SK-N-SH (cell line): ENCODE results near the gene PBLD. TPM values are rescaled to one million over a fixed set of nuclear protein-coding genes. Genes with fewer than 3 reads are reported as not detected.

ENCODE experiments used
- CTCF ChIA-PET: fragments of 300-600, 350-600 bp; formaldehyde crosslinking; extraction: SDS; loops from one replicate; lab custom pipeline; 2021; lab: Yijun Ruan, JAX
- POLR2A ChIA-PET: fragments of 350-600 bp; sonication (Branson Sonifier 250); formaldehyde crosslinking; extraction: SDS; loops from one replicate; lab custom pipeline; 2020; ENCODE audit warnings: antibody characterized with exemption, inconsistent platforms; lab: Yijun Ruan, JAX
- DNase-seq: peaks from one replicate; pipeline ENCODE4 v3.0.0; 2012
- H2AFZ ChIP-seq: fragments of 200-600 bp; sonication (generic); 2 replicates; pipeline ENCODE4 v1.8.1; 2016; ENCODE audit warnings: antibody characterized with exemption, mild to moderate bottlenecking, low read depth
- H3F3A ChIP-seq: fragments of 200-600 bp; sonication (generic); replicated peaks from 2 replicates; pipeline ENCODE3; 2016; ENCODE audit warnings: antibody characterized with exemption, mild to moderate bottlenecking; ENCODE audit not compliant: insufficient read depth
- H3K27ac ChIP-seq, 2 experiments: fragments of 200-500 bp in 1 of 2; fragments of 200-600 bp in 1 of 2; sonication (Bioruptor generic) in 1 of 2; sonication (generic), shearing (Covaris generic) in 1 of 2; 2 replicates each; pipeline versions ENCODE4 v1.5.1 to v1.6.1; 2014 to 2016; ENCODE audit warnings: low read depth in 2 of 2, inconsistent platforms in 1 of 2, low read length in 1 of 2, mild to moderate bottlenecking in 1 of 2, mixed read lengths in 1 of 2
- H3K27me3 ChIP-seq: fragments of 200-600 bp; sonication (generic), shearing (Covaris generic); 2 replicates; pipeline ENCODE4 v1.6.1; 2016; ENCODE audit warnings: mixed run types; ENCODE audit not compliant: insufficient read depth
- H3K36me3 ChIP-seq, 2 experiments: fragments of 200-500 bp in 1 of 2; fragments of 200-600 bp in 1 of 2; sonication (Bioruptor generic) in 1 of 2; sonication (generic) in 1 of 2; replicated peaks in 1 of 2; 2 replicates each; pipeline versions ENCODE3 to v1.5.1; 2014 to 2016; ENCODE audit warnings: low read length in 1 of 2, mild to moderate bottlenecking in 1 of 2; ENCODE audit not compliant: insufficient read depth in 2 of 2, control insufficient read depth in 1 of 2
- H3K4me1 ChIP-seq, 2 experiments: fragments of 200-500 bp in 1 of 2; fragments of 200-600 bp in 1 of 2; sonication (Bioruptor generic) in 1 of 2; sonication (generic), shearing (Covaris generic) in 1 of 2; 2 replicates each; pipeline versions ENCODE4 v1.5.1 to v1.6.1; 2014 to 2016; ENCODE audit warnings: low read depth in 1 of 2, low read length in 1 of 2, mixed run types in 1 of 2; ENCODE audit not compliant: insufficient read depth in 2 of 2, control insufficient read depth in 1 of 2
- H3K4me2 ChIP-seq: fragments of 200-600 bp; sonication (generic), shearing (Covaris generic); 2 replicates; pipeline ENCODE4 v1.6.1; 2017; ENCODE audit warnings: mixed run types
- H3K4me3 ChIP-seq, 2 experiments: fragments of 200-500 bp in 1 of 2; fragments of 200-600 bp in 1 of 2; sonication (Bioruptor generic) in 1 of 2; sonication (generic), shearing (Covaris generic) in 1 of 2; 2 replicates each; pipeline versions ENCODE4 v1.5.1 to v1.8.1; 2014 to 2016; ENCODE audit warnings: low read depth in 2 of 2, inconsistent platforms in 1 of 2, low read length in 1 of 2, mild to moderate bottlenecking in 1 of 2, mixed read lengths in 1 of 2, moderate library complexity in 1 of 2
- H3K79me2 ChIP-seq: fragments of 200-600 bp; sonication (generic); 2 replicates; pipeline ENCODE4 v1.8.1; 2017; ENCODE audit warnings: mild to moderate bottlenecking; ENCODE audit not compliant: insufficient read depth
- H3K9ac ChIP-seq: fragments of 200-600 bp; sonication (generic); 2 replicates; pipeline ENCODE4 v1.6.1; 2017; ENCODE audit warnings: mixed run types
- H3K9me2 ChIP-seq: fragments of 200-600 bp; sonication (generic); 2 replicates; pipeline ENCODE4 v1.6.1; 2017; ENCODE audit warnings: mixed run types
- H3K9me3 ChIP-seq: fragments of 200-600 bp; sonication (generic); 2 replicates; pipeline ENCODE4 v1.6.1; 2017; ENCODE audit warnings: mixed run types, mild to moderate bottlenecking, moderate library complexity
- H4K20me1 ChIP-seq: fragments of 200-600 bp; sonication (generic); 2 replicates; pipeline ENCODE4 v1.6.1; 2017; ENCODE audit warnings: mild to moderate bottlenecking, mixed run types; ENCODE audit not compliant: insufficient read depth
- CHD2 ChIP-seq: fragments of 150-350 bp; IDR thresholded peaks from 2 replicates; pipeline ENCODE4 v1.6.1; 2018; ENCODE audit warnings: low read length; ENCODE audit not compliant: partially characterized antibody
- EZH2phosphoT487 ChIP-seq: fragments of 200-600 bp; sonication (generic); IDR thresholded peaks from 2 replicates; pipeline ENCODE4 v1.6.1; 2017; ENCODE audit warnings: low read depth, mixed run types, mild to moderate bottlenecking, antibody characterized with exemption, moderate library complexity, borderline replicate concordance
- GATA2 ChIP-seq: sonication (generic); formaldehyde crosslinking; IDR thresholded peaks from 2 replicates; pipeline ENCODE4 v1.5.0; 2020; ENCODE audit warnings: mild to moderate bottlenecking, missing genetic modification reagents
- JUND ChIP-seq: IDR thresholded peaks from 2 replicates; pipeline ENCODE4 v1.4.0; 2012
- MEF2A ChIP-seq: IDR thresholded peaks from 2 replicates; pipeline ENCODE4 v1.4.0; 2012; ENCODE audit warnings: low read depth, borderline replicate concordance
- RAD21 ChIP-seq: IDR thresholded peaks from 2 replicates; pipeline ENCODE4 v1.6.1; 2012; ENCODE audit warnings: mild to moderate bottlenecking, low read length
- RCOR1 ChIP-seq: fragments of 150-350 bp; IDR thresholded peaks from 2 replicates; pipeline ENCODE4 v1.6.1; 2017; ENCODE audit warnings: antibody characterized with exemption, low read length
- RFX5 ChIP-seq: IDR thresholded peaks from 2 replicates; pipeline ENCODE4 v1.6.1; 2012; ENCODE audit warnings: mild to moderate bottlenecking, improper control_type of control experiment, low read length
- SIN3A ChIP-seq: IDR thresholded peaks from 2 replicates; pipeline ENCODE4 v1.6.1; 2012; ENCODE audit warnings: low read depth, mild to moderate bottlenecking, low read length, moderate library complexity, borderline replicate concordance
- TAF1 ChIP-seq: IDR thresholded peaks from 2 replicates; pipeline ENCODE4 v1.6.1; 2012; ENCODE audit warnings: low read depth, mild to moderate bottlenecking, low read length, moderate library complexity, borderline replicate concordance
- TCF12 ChIP-seq: IDR thresholded peaks from 2 replicates; pipeline ENCODE4 v1.4.0; 2012
- polyA plus RNA-seq, 3 experiments: library from polyadenylated mRNA; depleted of rRNA; stranded (reverse); fragments of >200 nt; gene quantifications; 2 replicates each; pipeline ENCODE4 v1.2.3, GENCODE V29; 2012
- TF ChIP-seq, protein P1 (sequence below): IDR thresholded peaks from 2 replicates; pipeline ENCODE4 v1.4.0; 2012; ENCODE audit warnings: low read depth, borderline replicate concordance
- TF ChIP-seq, protein P2 (sequence below): IDR thresholded peaks from 2 replicates; pipeline ENCODE4 v1.4.0; 2012; ENCODE audit warnings: low read depth
- TF ChIP-seq, protein P3 (sequence below): IDR thresholded peaks from 2 replicates; pipeline ENCODE4 v1.6.1; 2012; ENCODE audit warnings: mild to moderate bottlenecking, low read depth, low read length, moderate library complexity
- TF ChIP-seq, protein P4 (sequence below): IDR thresholded peaks from 2 replicates; pipeline ENCODE4 v1.4.0; 2012; ENCODE audit warnings: low read depth, borderline replicate concordance
- TF ChIP-seq, protein P5 (sequence below): fragments of 200-600 bp; sonication (generic); IDR thresholded peaks from 2 replicates; pipeline ENCODE4 v1.6.1; 2017; ENCODE audit warnings: antibody characterized with exemption, mild to moderate bottlenecking, moderate library complexity
- TF ChIP-seq, protein P6 (sequence below): IDR thresholded peaks from 2 replicates; pipeline ENCODE4; 2012
- TF ChIP-seq, protein P7 (sequence below): fragments of 150-350 bp; IDR thresholded peaks from 2 replicates; pipeline ENCODE4 v1.6.1; 2016; ENCODE audit warnings: mild to moderate bottlenecking, low read depth, low read length

Gene PBLD
- polyA plus RNA-seq, 1 of the 3 experiments (the other 2 are of a cell fraction): 0.94 TPM

DNA sequence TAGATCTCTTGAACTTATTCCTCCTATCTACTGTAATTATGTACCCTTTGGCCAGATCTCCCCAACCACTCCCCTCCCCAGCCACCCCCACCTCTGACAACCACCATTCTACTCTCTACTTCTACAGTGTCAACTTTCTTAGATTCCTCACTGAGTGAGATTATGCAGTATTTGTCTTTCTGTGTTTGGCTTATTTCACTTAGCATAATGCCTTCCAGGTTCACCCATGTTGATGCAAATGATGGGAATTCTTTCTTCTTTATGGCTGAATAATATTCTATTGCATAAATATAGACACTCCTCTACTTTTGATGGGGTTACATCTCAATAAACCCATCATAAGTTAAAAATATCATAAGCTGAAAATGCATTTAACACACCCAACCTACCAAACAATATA lies 22.2 kb downstream of the PBLD start:
- ChIA-PET POLR2A (no interaction called here), CTCF (interaction anchor here (1.0 kb wide), 2 partner anchors 9 to 155 kb away, joined by 3 to 4 read pairs; no protein-coding TSS in a partner anchor)
- H4K20me1 ChIP-seq: no peaks in the 10 kb centered on the region
- no peaks in the 10 kb centered on the region for H3K4me1 ChIP-seq
- no peak overlapping the region for H3K27ac ChIP-seq
- no peaks in the 10 kb centered on the region for H3K9me2 ChIP-seq
- no peak overlapping the region for H3K9ac ChIP-seq
- no peaks in the 10 kb centered on the region for H3K79me2 ChIP-seq
- H3K9me3 ChIP-seq: no peaks in the 10 kb centered on the region
- H3K4me3 ChIP-seq: no peak overlapping the region
- no peak for DNase-seq
- H3K4me2 ChIP-seq: no peak overlapping the region
- no peaks in the 10 kb centered on the region for H3K36me3 ChIP-seq
- TF ChIP-seq RAD21 (no peak), JUND (no peak), CHD2 (no peak), TCF12 (no peak), MEF2A (no peak), TAF1 (no peak), RCOR1 (no peak), SIN3A (no peak), GATA2 (CRISPR knock-in tag) (no peak), RFX5 (no peak), EZH2phosphoT487 (no peak)
- TF ChIP-seq, protein P1, sequence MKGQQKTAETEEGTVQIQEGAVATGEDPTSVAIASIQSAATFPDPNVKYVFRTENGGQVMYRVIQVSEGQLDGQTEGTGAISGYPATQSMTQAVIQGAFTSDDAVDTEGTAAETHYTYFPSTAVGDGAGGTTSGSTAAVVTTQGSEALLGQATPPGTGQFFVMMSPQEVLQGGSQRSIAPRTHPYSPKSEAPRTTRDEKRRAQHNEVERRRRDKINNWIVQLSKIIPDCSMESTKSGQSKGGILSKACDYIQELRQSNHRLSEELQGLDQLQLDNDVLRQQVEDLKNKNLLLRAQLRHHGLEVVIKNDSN: no peak
- TF ChIP-seq, protein P2, sequence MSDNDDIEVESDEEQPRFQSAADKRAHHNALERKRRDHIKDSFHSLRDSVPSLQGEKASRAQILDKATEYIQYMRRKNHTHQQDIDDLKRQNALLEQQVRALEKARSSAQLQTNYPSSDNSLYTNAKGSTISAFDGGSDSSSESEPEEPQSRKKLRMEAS: no peak
- TF ChIP-seq, protein P3, sequence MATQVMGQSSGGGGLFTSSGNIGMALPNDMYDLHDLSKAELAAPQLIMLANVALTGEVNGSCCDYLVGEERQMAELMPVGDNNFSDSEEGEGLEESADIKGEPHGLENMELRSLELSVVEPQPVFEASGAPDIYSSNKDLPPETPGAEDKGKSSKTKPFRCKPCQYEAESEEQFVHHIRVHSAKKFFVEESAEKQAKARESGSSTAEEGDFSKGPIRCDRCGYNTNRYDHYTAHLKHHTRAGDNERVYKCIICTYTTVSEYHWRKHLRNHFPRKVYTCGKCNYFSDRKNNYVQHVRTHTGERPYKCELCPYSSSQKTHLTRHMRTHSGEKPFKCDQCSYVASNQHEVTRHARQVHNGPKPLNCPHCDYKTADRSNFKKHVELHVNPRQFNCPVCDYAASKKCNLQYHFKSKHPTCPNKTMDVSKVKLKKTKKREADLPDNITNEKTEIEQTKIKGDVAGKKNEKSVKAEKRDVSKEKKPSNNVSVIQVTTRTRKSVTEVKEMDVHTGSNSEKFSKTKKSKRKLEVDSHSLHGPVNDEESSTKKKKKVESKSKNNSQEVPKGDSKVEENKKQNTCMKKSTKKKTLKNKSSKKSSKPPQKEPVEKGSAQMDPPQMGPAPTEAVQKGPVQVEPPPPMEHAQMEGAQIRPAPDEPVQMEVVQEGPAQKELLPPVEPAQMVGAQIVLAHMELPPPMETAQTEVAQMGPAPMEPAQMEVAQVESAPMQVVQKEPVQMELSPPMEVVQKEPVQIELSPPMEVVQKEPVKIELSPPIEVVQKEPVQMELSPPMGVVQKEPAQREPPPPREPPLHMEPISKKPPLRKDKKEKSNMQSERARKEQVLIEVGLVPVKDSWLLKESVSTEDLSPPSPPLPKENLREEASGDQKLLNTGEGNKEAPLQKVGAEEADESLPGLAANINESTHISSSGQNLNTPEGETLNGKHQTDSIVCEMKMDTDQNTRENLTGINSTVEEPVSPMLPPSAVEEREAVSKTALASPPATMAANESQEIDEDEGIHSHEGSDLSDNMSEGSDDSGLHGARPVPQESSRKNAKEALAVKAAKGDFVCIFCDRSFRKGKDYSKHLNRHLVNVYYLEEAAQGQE: no peak
- TF ChIP-seq, protein P4, sequence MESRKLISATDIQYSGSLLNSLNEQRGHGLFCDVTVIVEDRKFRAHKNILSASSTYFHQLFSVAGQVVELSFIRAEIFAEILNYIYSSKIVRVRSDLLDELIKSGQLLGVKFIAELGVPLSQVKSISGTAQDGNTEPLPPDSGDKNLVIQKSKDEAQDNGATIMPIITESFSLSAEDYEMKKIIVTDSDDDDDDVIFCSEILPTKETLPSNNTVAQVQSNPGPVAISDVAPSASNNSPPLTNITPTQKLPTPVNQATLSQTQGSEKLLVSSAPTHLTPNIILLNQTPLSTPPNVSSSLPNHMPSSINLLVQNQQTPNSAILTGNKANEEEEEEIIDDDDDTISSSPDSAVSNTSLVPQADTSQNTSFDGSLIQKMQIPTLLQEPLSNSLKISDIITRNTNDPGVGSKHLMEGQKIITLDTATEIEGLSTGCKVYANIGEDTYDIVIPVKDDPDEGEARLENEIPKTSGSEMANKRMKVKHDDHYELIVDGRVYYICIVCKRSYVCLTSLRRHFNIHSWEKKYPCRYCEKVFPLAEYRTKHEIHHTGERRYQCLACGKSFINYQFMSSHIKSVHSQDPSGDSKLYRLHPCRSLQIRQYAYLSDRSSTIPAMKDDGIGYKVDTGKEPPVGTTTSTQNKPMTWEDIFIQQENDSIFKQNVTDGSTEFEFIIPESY: no peak
- TF ChIP-seq, protein P5, sequence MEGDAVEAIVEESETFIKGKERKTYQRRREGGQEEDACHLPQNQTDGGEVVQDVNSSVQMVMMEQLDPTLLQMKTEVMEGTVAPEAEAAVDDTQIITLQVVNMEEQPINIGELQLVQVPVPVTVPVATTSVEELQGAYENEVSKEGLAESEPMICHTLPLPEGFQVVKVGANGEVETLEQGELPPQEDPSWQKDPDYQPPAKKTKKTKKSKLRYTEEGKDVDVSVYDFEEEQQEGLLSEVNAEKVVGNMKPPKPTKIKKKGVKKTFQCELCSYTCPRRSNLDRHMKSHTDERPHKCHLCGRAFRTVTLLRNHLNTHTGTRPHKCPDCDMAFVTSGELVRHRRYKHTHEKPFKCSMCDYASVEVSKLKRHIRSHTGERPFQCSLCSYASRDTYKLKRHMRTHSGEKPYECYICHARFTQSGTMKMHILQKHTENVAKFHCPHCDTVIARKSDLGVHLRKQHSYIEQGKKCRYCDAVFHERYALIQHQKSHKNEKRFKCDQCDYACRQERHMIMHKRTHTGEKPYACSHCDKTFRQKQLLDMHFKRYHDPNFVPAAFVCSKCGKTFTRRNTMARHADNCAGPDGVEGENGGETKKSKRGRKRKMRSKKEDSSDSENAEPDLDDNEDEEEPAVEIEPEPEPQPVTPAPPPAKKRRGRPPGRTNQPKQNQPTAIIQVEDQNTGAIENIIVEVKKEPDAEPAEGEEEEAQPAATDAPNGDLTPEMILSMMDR: no peak
- TF ChIP-seq, protein P6, sequence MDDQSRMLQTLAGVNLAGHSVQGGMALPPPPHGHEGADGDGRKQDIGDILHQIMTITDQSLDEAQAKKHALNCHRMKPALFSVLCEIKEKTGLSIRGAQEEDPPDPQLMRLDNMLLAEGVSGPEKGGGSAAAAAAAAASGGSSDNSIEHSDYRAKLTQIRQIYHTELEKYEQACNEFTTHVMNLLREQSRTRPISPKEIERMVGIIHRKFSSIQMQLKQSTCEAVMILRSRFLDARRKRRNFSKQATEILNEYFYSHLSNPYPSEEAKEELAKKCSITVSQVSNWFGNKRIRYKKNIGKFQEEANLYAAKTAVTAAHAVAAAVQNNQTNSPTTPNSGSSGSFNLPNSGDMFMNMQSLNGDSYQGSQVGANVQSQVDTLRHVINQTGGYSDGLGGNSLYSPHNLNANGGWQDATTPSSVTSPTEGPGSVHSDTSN: no peak
- TF ChIP-seq, protein P7, sequence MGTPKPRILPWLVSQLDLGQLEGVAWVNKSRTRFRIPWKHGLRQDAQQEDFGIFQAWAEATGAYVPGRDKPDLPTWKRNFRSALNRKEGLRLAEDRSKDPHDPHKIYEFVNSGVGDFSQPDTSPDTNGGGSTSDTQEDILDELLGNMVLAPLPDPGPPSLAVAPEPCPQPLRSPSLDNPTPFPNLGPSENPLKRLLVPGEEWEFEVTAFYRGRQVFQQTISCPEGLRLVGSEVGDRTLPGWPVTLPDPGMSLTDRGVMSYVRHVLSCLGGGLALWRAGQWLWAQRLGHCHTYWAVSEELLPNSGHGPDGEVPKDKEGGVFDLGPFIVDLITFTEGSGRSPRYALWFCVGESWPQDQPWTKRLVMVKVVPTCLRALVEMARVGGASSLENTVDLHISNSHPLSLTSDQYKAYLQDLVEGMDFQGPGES: no peak
- TF ChIP-seq, all 33 proteins: peak for 0
- Histone ChIP-seq H2AFZ (no peak overlapping the region), H3F3A (no peaks in the 10 kb centered on the region), H3K27me3 (no peaks in the 10 kb centered on the region)
